H9 (cell line): Measurements from ENCODE around the gene BANF1. TPM values are rescaled to one million over a fixed set of nuclear protein-coding genes. Genes with fewer than 3 reads are reported as not detected.

Source experiments
- DNase-seq: peaks from one replicate; pipeline ENCODE4 v3.0.0-alpha.2; 2017
- H2AFZ ChIP-seq: one replicate; pipeline ENCODE4 v1.6.1; 2013; ENCODE audit warnings: mild to moderate bottlenecking, low read length, control low read depth, moderate library complexity
- H2AK5ac ChIP-seq: 2 replicates; pipeline ENCODE4 v1.6.1; 2013; ENCODE audit warnings: low read length, control low read depth, mixed read lengths; ENCODE audit not compliant: insufficient read length
- H2BK120ac ChIP-seq: one replicate; pipeline ENCODE4 v1.6.1; 2013; ENCODE audit warnings: low read depth, mild to moderate bottlenecking, low read length, control low read depth, inconsistent platforms; ENCODE audit not compliant: poor library complexity, severe bottlenecking
- H2BK12ac ChIP-seq: 2 replicates; pipeline ENCODE4 v1.6.1; 2013; ENCODE audit warnings: low read length, control low read depth, mixed read lengths, low read depth; ENCODE audit not compliant: insufficient read length
- H2BK15ac ChIP-seq: 2 replicates; pipeline ENCODE4 v1.6.1; 2013; ENCODE audit warnings: low read depth, low read length, control low read depth
- H2BK20ac ChIP-seq: one replicate; pipeline ENCODE4 v1.6.1; 2013; ENCODE audit warnings: low read depth, mild to moderate bottlenecking, low read length, control low read depth, inconsistent platforms; ENCODE audit not compliant: poor library complexity, severe bottlenecking
- H2BK5ac ChIP-seq: 2 replicates; pipeline ENCODE4 v1.6.1; 2013; ENCODE audit warnings: low read length, control low read depth, mixed read lengths; ENCODE audit not compliant: insufficient read length
- H3K14ac ChIP-seq: 2 replicates; pipeline ENCODE4 v1.6.1; 2013; ENCODE audit warnings: low read length, control low read depth; ENCODE audit not compliant: insufficient read depth
- H3K18ac ChIP-seq: 2 replicates; pipeline ENCODE4 v1.6.1; 2013; ENCODE audit warnings: low read depth, mild to moderate bottlenecking, mixed read lengths, low read length, control low read depth; ENCODE audit not compliant: insufficient read length
- H3K23ac ChIP-seq: 2 replicates; pipeline ENCODE4 v1.6.1; 2013; ENCODE audit warnings: low read length, control low read depth, mixed read lengths, low read depth; ENCODE audit not compliant: insufficient read length
- H3K23me2 ChIP-seq: 2 replicates; pipeline ENCODE4 v1.6.1; 2013; ENCODE audit warnings: low read depth, mild to moderate bottlenecking, mixed read lengths, low read length, control low read depth; ENCODE audit not compliant: insufficient read length, poor library complexity, severe bottlenecking
- H3K27ac ChIP-seq: 2 replicates; pipeline ENCODE4 v1.5.1; 2013; ENCODE audit warnings: low read length, control low read depth, mixed read lengths, low read depth; ENCODE audit not compliant: insufficient read length
- H3K27me3 ChIP-seq: 2 replicates; pipeline ENCODE4 v1.6.1; 2013; ENCODE audit warnings: low read length, control low read depth, inconsistent platforms; ENCODE audit not compliant: insufficient read depth
- H3K4ac ChIP-seq: 2 replicates; pipeline ENCODE4 v1.6.1; 2013; ENCODE audit warnings: low read depth, mild to moderate bottlenecking, control low read depth, inconsistent platforms, low read length, moderate library complexity
- H3K4me1 ChIP-seq: 2 replicates; pipeline ENCODE4 v1.6.1; 2013; ENCODE audit warnings: low read length, control low read depth, inconsistent platforms; ENCODE audit not compliant: insufficient read depth
- H3K4me2 ChIP-seq: 2 replicates; pipeline ENCODE4 v1.6.1; 2013; ENCODE audit warnings: low read length, control low read depth, mixed read lengths; ENCODE audit not compliant: insufficient read length, insufficient read depth
- H3K56ac ChIP-seq: 2 replicates; pipeline ENCODE4 v1.6.1; 2013; ENCODE audit warnings: low read depth, mild to moderate bottlenecking, mixed read lengths, low read length, control low read depth; ENCODE audit not compliant: insufficient read length
- H3K79me1 ChIP-seq: 2 replicates; pipeline ENCODE4 v1.6.1; 2013; ENCODE audit warnings: low read depth, mild to moderate bottlenecking, moderate library complexity, low read length, control low read depth, inconsistent platforms; ENCODE audit not compliant: insufficient read depth, poor library complexity, severe bottlenecking
- H3K79me2 ChIP-seq: 2 replicates; pipeline ENCODE4 v1.6.1; 2013; ENCODE audit warnings: low read length, control low read depth, inconsistent platforms; ENCODE audit not compliant: insufficient read depth
- H3K9ac ChIP-seq: 2 replicates; pipeline ENCODE4 v1.6.1; 2013; ENCODE audit warnings: low read length, control low read depth, mixed read lengths; ENCODE audit not compliant: insufficient read length; ENCODE audit errors: extremely low read depth
- H3K9me3 ChIP-seq: one replicate; pipeline ENCODE4 v1.6.1; 2013; ENCODE audit warnings: low read depth, low read length, inconsistent platforms; ENCODE audit not compliant: control insufficient read depth
- H3T11ph ChIP-seq: one replicate; pipeline ENCODE4 v1.6.1; 2013; ENCODE audit warnings: mild to moderate bottlenecking, low read length, control low read depth, inconsistent platforms
- H4K20me1 ChIP-seq: one replicate; pipeline ENCODE4 v1.6.1; 2013; ENCODE audit not compliant: control insufficient read depth, insufficient read length, insufficient read depth
- H4K5ac ChIP-seq: 2 replicates; pipeline ENCODE4 v1.6.1; 2013; ENCODE audit warnings: low read depth, mild to moderate bottlenecking, mixed read lengths, low read length, control low read depth; ENCODE audit not compliant: insufficient read length
- H4K8ac ChIP-seq: replicated peaks from 2 replicates; pipeline ENCODE4 v1.6.1; 2013; ENCODE audit warnings: low read length, control low read depth, mixed read lengths, low read depth; ENCODE audit not compliant: insufficient read length
- H4K91ac ChIP-seq: 2 replicates; pipeline ENCODE4 v1.6.1; 2013; ENCODE audit warnings: low read depth, mild to moderate bottlenecking, moderate library complexity, mixed read lengths, low read length, control low read depth; ENCODE audit not compliant: insufficient read length
- H3K27ac Mint-ChIP-seq, 3 experiments: 2 replicates in 2 of 3; 3 replicates in 1 of 3; pipeline ENCODE4 v1.8.0; 2020 to 2021; ENCODE audit warnings: mixed read lengths in 3 of 3, mild to moderate bottlenecking in 1 of 3, moderate library complexity in 1 of 3
- H3K27me3 Mint-ChIP-seq: 2 replicates; pipeline ENCODE4 v1.8.0; 2021; ENCODE audit warnings: low read depth, mild to moderate bottlenecking, moderate library complexity, mixed read lengths
- H3K36me3 Mint-ChIP-seq, 3 experiments: 2 replicates in 2 of 3; 3 replicates in 1 of 3; pipeline ENCODE4 v1.8.0; 2020 to 2021; ENCODE audit warnings: low read depth in 3 of 3, mixed read lengths in 3 of 3; ENCODE audit not compliant: insufficient read depth in 1 of 3
- H3K4me1 Mint-ChIP-seq, 2 experiments: 2 replicates each; pipeline ENCODE4 v1.8.0; 2020; ENCODE audit warnings: mixed read lengths in 2 of 2
- H3K4me3 Mint-ChIP-seq, 2 experiments: 2 replicates in 1 of 2; 3 replicates in 1 of 2; pipeline ENCODE4 v1.8.0; 2020 to 2021; ENCODE audit warnings: mild to moderate bottlenecking in 2 of 2, mixed read lengths in 2 of 2, moderate library complexity in 1 of 2
- H3K9me3 Mint-ChIP-seq, 2 experiments: 2 replicates in 1 of 2; 3 replicates in 1 of 2; pipeline ENCODE4 v1.8.0; 2020; ENCODE audit warnings: mild to moderate bottlenecking in 2 of 2, mixed read lengths in 2 of 2, moderate library complexity in 1 of 2
- CTCF ChIP-seq: fragments of 200-600 bp; sonication (generic); conservative IDR thresholded peaks from 3 replicates; pipeline ENCODE4 v1.8.0; 2021; ENCODE audit warnings: antibody characterized with exemption, mild to moderate bottlenecking
- WGBS: extraction: QIAGEN DNeasy Blood & Tissue Kit; methylation state at CpG from one replicate; pipeline ENCODE4 v1.1.7; 2013; ENCODE audit warnings: missing lambda C conversion rate, low lambda C conversion rate, mixed read lengths; ENCODE audit not compliant: insufficient read length; ENCODE audit errors: extremely low coverage; 5-methylcytosine and 5-hydroxymethylcytosine counted together
- total RNA-seq: library from RNA; stranded (reverse); gene quantifications from 2 replicates; pipeline ENCODE4 v1.2.1, GENCODE V29; 2021

BANF1 gene
- total RNA-seq, 1 experiment from 2014 or later, result 346 TPM

- H3K9ac ChIP-seq, result no peak overlapping the region
- TF ChIP-seq CTCF, result no peak
- no peak overlapping the region for H4K5ac ChIP-seq
- no peaks in the 10 kb centered on the region for H3K9me3 Mint-ChIP-seq
- H3K4me1 ChIP-seq, result no peaks in the 10 kb centered on the region
- H3K27me3 ChIP-seq, result peaks cover 4% of the 10 kb centered on the region; the same call in 1 of the 2 replicates
- H2BK120ac ChIP-seq, result no peak overlapping the region
- H3K27ac ChIP-seq, result no peak overlapping the region
- no peak overlapping the region for H2AFZ ChIP-seq
- H3K4me2 ChIP-seq, result no peak overlapping the region
- WGBS, result no CpG with 5 or more reads among the region's 12 CpGs
- no peaks in the 10 kb centered on the region for H3K9me3 ChIP-seq
- H3K4ac ChIP-seq, result no peak overlapping the region
- no peak for DNase-seq
- H3K14ac ChIP-seq, result no peak overlapping the region; the same call in 1 of the 2 replicates
- peak overlapping the region in 1 of 3 experiments; percentile 62; a peak in 1 of 7 replicates for H3K27ac Mint-ChIP-seq
- no peaks in the 10 kb centered on the region for H3K36me3 Mint-ChIP-seq
- H3K18ac ChIP-seq, result no peak overlapping the region
- H4K20me1 ChIP-seq, result no peaks in the 10 kb centered on the region
- H4K91ac ChIP-seq, result no peak overlapping the region
- no peak overlapping the region for H2BK15ac ChIP-seq
- no peak overlapping the region for H2AK5ac ChIP-seq
- no peak overlapping the region for H3T11ph ChIP-seq
- H2BK20ac ChIP-seq, result no peak overlapping the region
- H3K79me1 ChIP-seq, result no peaks in the 10 kb centered on the region
- no peaks in the 10 kb centered on the region; the same call in 1 of the 2 replicates for H3K27me3 Mint-ChIP-seq
- no peak overlapping the region for H3K4me3 Mint-ChIP-seq
- H3K4me1 Mint-ChIP-seq, result peaks cover under 1 to 13% of the 10 kb centered on the region in 2 experiments; a peak in 3 of 4 replicates
- H3K23ac ChIP-seq, result no peak overlapping the region
- H3K23me2 ChIP-seq, result peaks cover 8% of the 10 kb centered on the region
- H3K79me2 ChIP-seq, result no peaks in the 10 kb centered on the region
- H2BK5ac ChIP-seq, result no peak overlapping the region
- no peak overlapping the region for H4K8ac ChIP-seq
- no peak overlapping the region for H2BK12ac ChIP-seq
- no peak overlapping the region for H3K56ac ChIP-seq
Observed at GRCh38 chr11:66012946-66013761, 10.9 kb downstream of the BANF1 start.
